Measurements from ENCODE around the gene PPIL1. TPM values are rescaled to one million over a fixed set of nuclear protein-coding genes. Genes with fewer than 3 reads are reported as not detected.

PPIL1 gene
- total and polyA plus RNA-seq, 2 of the 13 experiments (the other 11 are each of a cell fraction or from before 2014, with no cell fraction given): 74.2 to 144 TPM

DNA sequence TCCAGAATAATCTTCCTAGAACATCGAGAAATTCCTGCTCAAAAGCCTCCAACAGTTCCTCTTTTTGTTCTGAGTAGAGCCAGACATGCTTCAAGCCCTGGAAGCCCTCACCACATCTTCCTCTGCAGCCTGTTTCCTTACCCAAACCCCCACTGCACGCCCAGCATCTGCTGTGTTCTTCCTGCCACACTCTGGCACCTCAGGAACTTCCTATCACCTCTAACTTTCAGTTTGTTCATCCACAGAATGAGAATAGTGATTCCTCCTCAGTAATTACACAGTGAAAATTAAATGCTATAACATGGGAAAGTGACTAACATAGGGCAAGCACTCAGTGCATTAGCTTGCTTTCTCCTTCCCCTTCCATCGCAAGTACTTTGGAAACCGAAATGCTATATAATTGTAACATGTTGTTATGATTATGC is 37.4 kb upstream of the PPIL1 start:
- Histone ChIP-seq H2AFZ (ENCODE audit: low read length) (no peak overlapping the region), H3K27ac (ENCODE audit: extremely low read length, insufficient read depth, low read length) (no peak overlapping the region), H3K4me2 (ENCODE audit: low read depth, low read length) (no peak overlapping the region), H3K36me3 (replicated peaks in 1 of 2; ENCODE audit: control insufficient read depth in 1 of 2, insufficient read depth in 2 of 2, low read length in 2 of 2) (peaks cover 12 to 43% of the 10 kb centered on the region in 2 experiments; a peak in 4 of 5 replicates), H3K4me1 (ENCODE audit: insufficient read depth, low read length) (peaks cover 14% of the 10 kb centered on the region), H3K9ac (ENCODE audit: insufficient read depth, low read depth, low read length) (no peak overlapping the region), H3K27me3 (ENCODE audit: control insufficient read depth in 1 of 2, insufficient read depth in 2 of 2, low read length in 2 of 2) (no peaks in the 10 kb centered on the region), H3K79me2 (ENCODE audit: insufficient read depth, low read length) (no peaks in the 10 kb centered on the region), H3K9me3 (ENCODE audit: low read length) (no peaks in the 10 kb centered on the region), H3K4me3 (replicated peaks in 1 of 3; ENCODE audit: insufficient read depth in 1 of 3, low read depth in 2 of 3, low read length in 3 of 3) (no peak overlapping the region), H4K20me1 (ENCODE audit: insufficient read depth, low read length) (no peaks in the 10 kb centered on the region)
- no TSS peak for BruUV-seq (replicated peaks)
- in situ Hi-C loops (cut with HindIII; ENCODE audit: extremely low pct_ligation_motif_present, low pct_unique_long_range_greater_than_20kb) (no loop called here), intact Hi-C loops (cut with micrococcal nuclease; ENCODE audit: unreplicated experiment) (no loop called here)
- CTCF ChIA-PET (ENCODE audit: low intra/inter-chr PET ratio, low total read pairs): no interaction called here
- DNase-seq (ENCODE audit: low spot score) (no peak), ATAC-seq (no peak), FAIRE-seq (no peak)
- WGBS (ENCODE audit: low lambda C conversion rate): 86% methylated on average over 4 of the region's 4 CpGs
- no peak for TF ChIP-seq RNF2 (conservative IDR thresholded peaks at IDR 0.05; ENCODE audit: low read depth)
- TF ChIP-seq PHB2 (IDR thresholded peaks at IDR 0.05; ENCODE audit: partially characterized antibody): no peak
- TF ChIP-seq XRCC5 (optimal IDR thresholded peaks at IDR 0.05; ENCODE audit: low read length): no peak
- no peak for TF ChIP-seq SAP130 (CRISPR knock-in tag; IDR thresholded peaks at IDR 0.05; ENCODE audit: low read depth)
- no peak for TF ChIP-seq NFE2 (CRISPR knock-in tag; IDR thresholded peaks at IDR 0.05)
- TF ChIP-seq JUN (CRISPR knock-in tag; IDR thresholded peaks at IDR 0.05): no peak
- no peak for TF ChIP-seq SALL1 (CRISPR knock-in tag; IDR thresholded peaks at IDR 0.05)
- TF ChIP-seq ZNF337 (CRISPR knock-in tag; IDR thresholded peaks at IDR 0.05; ENCODE audit: borderline replicate concordance, low read depth): no peak
- no peak for TF ChIP-seq ZBTB42 (CRISPR knock-in tag; IDR thresholded peaks at IDR 0.05)
- TF ChIP-seq FUBP1 (CRISPR knock-in tag; IDR thresholded peaks at IDR 0.05; ENCODE audit: borderline replicate concordance): no peak
- no peak for TF ChIP-seq RARA (CRISPR knock-in tag; IDR thresholded peaks at IDR 0.05)
- TF ChIP-seq KLF13 (CRISPR knock-in tag; IDR thresholded peaks at IDR 0.05): no peak
- TF ChIP-seq ZNF850 (CRISPR knock-in tag; conservative IDR thresholded peaks at IDR 0.05): no peak
- no peak for TF ChIP-seq KLF15 (CRISPR knock-in tag; IDR thresholded peaks at IDR 0.05; ENCODE audit: borderline replicate concordance)
- no peak for TF ChIP-seq SETDB1 (CRISPR knock-in tag; IDR thresholded peaks at IDR 0.05; ENCODE audit: borderline replicate concordance)
- TF ChIP-seq KLF11 (CRISPR knock-in tag; IDR thresholded peaks at IDR 0.05): no peak
- TF ChIP-seq NR2C2 (CRISPR knock-in tag; IDR thresholded peaks at IDR 0.05; ENCODE audit: borderline replicate concordance): no peak
- no peak for TF ChIP-seq TAF15 (IDR thresholded peaks at IDR 0.05; ENCODE audit: low read depth, low read length, poor library complexity, severe bottlenecking)
- TF ChIP-seq ZNF331 (CRISPR knock-in tag; IDR thresholded peaks at IDR 0.05): no peak
- POLR2A ChIA-PET: no interaction called here

Data from HepG2 (cell line).